Hindlimb muscle (tissue), 1 donor: Measurements from ENCODE around the gene CSTA. TPM values are rescaled to one million over a fixed set of nuclear protein-coding genes. Genes with fewer than 3 reads are reported as not detected.

ENCODE experiments used
- DNase-seq: peaks from one replicate; pipeline ENCODE4 v3.0.0-alpha.2; 2013
- polyA plus RNA-seq: library from polyadenylated mRNA; unstranded; fragments of 120-200 nt; gene quantifications from one replicate; pipeline ENCODE4 v1.2.1, GENCODE V29; 2013; ENCODE audit not compliant: insufficient read length

Gene CSTA
- polyA plus RNA-seq, 1 donor: 0.80 TPM

GRCh38 chr3:122382888-122383666, 58.0 kb downstream of the CSTA start, which contains the start of gene MIX23:
Gene MIX23, minus strand, starts transcription at chr3:122383231. Its CDS starts 7 bp downstream, at chr3:122383224.
- peak; percentile 90 for DNase-seq

GRCh38 chr3:122383771-122384697, 59.0 kb downstream of the CSTA start, which contains the start of gene FAM162A:
Gene FAM162A, plus strand, starts transcription at chr3:122384182. Its CDS starts 84 bp downstream, at chr3:122384266.
- peak; percentile 95 for DNase-seq

- no peak for DNase-seq
Observed at GRCh38 chr3:122387709-122388108, 62.7 kb downstream of the CSTA start.

- DNase-seq: no peak
Observed at GRCh38 chr3:122389197-122389596, 64.1 kb downstream of the CSTA start.

- DNase-seq: no peak
Observed at GRCh38 chr3:122389892-122390291, 64.8 kb downstream of the CSTA start.

- no peak for DNase-seq
Observed at GRCh38 chr3:122390665-122391064, 65.6 kb downstream of the CSTA start.

Other genes starting within 250 kb of the CSTA start
- not detected for gene CASR, start 141.6 kb upstream of the CSTA start, polyA plus RNA-seq
- 26.1 TPM for gene MIX23, start 58.0 kb downstream of the CSTA start, polyA plus RNA-seq
- gene FAM162A, start 58.9 kb downstream of the CSTA start, polyA plus RNA-seq: 28.5 TPM
- 4.9 TPM for gene WDR5B, start 90.8 kb downstream of the CSTA start, polyA plus RNA-seq
- 40.9 TPM for gene KPNA1, start 189.7 kb downstream of the CSTA start, polyA plus RNA-seq
- gene PARP9, start 239.1 kb downstream of the CSTA start, polyA plus RNA-seq: 13.7 TPM
- 8.6 TPM for gene DTX3L, start 239.1 kb downstream of the CSTA start, polyA plus RNA-seq